OCI-LY7 (cell line): ENCODE data around the gene PRSS27.

Experiments used
- EZH2phosphoT487 ChIP-seq: fragments of 200-600 bp; sonication (generic); IDR thresholded peaks from 2 replicates; pipeline ENCODE4 v1.6.1; 2018; ENCODE audit warnings: low read depth, borderline replicate concordance, mild to moderate bottlenecking, mixed run types, antibody characterized with exemption, low read length, moderate library complexity, mixed read lengths
- TF ChIP-seq, protein P1 (sequence below): fragments of 200-600 bp; sonication (generic); conservative IDR thresholded peaks from 2 replicates; pipeline ENCODE4 v1.5.1; 2014; ENCODE audit warnings: mild to moderate bottlenecking, antibody characterized with exemption, low read length, moderate library complexity, mixed read lengths

DNA sequence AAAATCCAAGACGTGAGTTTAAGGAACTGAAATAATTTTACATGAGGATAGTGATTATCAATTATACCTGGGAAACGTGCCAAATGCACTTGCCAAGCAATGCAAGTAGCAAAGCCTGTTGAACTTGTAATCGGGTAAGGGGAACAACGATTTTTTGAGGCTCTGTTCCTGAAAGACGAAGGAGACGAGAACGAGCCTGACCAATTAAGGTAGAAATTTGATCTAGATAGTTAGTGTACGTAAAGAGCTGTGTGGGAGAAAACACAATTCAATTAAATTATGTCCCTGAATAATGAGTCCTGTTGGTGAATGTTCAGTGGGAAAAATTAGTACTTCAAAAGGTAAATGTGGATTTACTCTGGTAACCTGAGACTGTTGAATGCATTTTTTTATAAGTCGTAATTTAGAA is 55.4 kb downstream of the PRSS27 start:
- TF ChIP-seq, protein P1, sequence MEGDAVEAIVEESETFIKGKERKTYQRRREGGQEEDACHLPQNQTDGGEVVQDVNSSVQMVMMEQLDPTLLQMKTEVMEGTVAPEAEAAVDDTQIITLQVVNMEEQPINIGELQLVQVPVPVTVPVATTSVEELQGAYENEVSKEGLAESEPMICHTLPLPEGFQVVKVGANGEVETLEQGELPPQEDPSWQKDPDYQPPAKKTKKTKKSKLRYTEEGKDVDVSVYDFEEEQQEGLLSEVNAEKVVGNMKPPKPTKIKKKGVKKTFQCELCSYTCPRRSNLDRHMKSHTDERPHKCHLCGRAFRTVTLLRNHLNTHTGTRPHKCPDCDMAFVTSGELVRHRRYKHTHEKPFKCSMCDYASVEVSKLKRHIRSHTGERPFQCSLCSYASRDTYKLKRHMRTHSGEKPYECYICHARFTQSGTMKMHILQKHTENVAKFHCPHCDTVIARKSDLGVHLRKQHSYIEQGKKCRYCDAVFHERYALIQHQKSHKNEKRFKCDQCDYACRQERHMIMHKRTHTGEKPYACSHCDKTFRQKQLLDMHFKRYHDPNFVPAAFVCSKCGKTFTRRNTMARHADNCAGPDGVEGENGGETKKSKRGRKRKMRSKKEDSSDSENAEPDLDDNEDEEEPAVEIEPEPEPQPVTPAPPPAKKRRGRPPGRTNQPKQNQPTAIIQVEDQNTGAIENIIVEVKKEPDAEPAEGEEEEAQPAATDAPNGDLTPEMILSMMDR = no peak
- no peak for TF ChIP-seq EZH2phosphoT487
